ENCODE measurements around the gene UGT2A1.

The UGT2A1 gene

DNA sequence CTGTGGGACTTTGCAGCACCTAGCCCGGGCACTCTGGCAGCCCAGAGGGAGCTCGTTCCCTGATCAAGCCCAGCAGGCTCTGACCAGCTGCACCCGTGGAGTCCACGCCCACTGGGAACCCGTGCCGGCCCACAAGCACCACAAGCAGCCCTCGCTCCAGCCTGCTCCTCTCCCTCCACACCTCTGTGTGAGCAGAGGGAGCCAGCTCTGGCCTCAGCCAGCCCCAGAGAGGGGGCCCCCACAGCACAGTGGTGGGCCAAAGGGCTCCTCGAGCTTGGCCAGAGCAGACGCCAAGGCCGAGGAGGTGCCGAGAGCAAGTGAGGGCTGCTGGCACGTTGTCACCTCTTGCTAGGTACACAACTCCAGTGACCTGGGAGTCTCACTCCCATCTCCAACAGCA lies 5.1 kb upstream of the UGT2A1 start:
- TF ChIP-seq CTCF (IDR thresholded peaks at IDR 0.05) = no peak
- Histone ChIP-seq H3K4me3 (no peak overlapping the region), H3K27ac (no peak overlapping the region)
- no peak for DNase-seq (ENCODE audit: low spot score)

- TF ChIP-seq CTCF (IDR thresholded peaks at IDR 0.05) = no peak
- Histone ChIP-seq H3K4me3 (no peak overlapping the region), H3K27ac (no peak overlapping the region)
- no peak for DNase-seq (ENCODE audit: low spot score)
Observed at GRCh38 chr4:69656653-69657158, 3.7 kb upstream of the UGT2A1 start.

DNA sequence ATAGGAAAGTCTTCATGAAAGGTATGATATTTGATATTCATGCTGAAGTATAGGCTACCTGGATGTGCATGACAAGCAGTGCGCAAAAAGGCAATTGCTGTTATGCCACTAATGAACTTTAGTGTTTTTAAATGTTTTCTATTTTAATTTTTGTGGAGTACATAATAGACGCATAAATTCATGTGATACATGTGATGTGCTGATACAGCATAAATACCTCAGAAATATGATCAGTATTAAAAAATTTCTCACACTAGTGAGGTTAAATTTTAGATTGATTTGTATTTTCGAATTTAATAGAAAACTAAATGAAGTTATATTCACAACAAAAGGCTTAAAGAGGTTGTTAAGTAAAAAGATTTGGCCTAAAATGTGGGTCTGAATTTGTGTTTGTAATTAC lies 2.2 kb downstream of the UGT2A1 start:
- Histone ChIP-seq H3K4me3 (no peak overlapping the region), H3K27ac (no peak overlapping the region)
- TF ChIP-seq CTCF (IDR thresholded peaks at IDR 0.05) = no peak
- DNase-seq (ENCODE audit: low spot score) = no peak

GRCh38 chr4:69649629-69650028 lies 3.4 kb downstream of the UGT2A1 start:
- Histone ChIP-seq H3K27ac (no peak overlapping the region), H3K4me3 (no peak overlapping the region)
- no peak for TF ChIP-seq CTCF (IDR thresholded peaks at IDR 0.05)
- DNase-seq (ENCODE audit: low spot score) = no peak

DNA sequence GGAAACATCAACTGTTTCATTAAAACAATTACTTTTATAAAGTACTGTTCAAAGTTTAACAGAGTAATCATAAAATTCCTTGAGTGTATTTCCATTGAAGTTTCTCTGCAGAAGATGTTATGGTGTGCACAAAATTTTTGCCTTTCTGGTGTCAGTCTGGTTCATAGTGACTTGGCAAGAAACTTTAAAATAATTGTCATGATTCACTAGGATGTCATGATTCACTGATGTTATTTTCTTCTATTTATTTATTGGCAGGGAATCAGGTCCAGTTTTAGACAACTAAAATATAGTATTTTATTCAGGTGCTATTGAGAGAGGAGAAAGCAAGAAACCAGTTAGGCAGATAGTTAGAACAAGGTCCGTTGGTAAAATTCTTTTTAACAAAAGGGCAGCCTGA lies 3.8 kb downstream of the UGT2A1 start:
- Histone ChIP-seq H3K27ac (no peak overlapping the region), H3K4me3 (no peak overlapping the region)
- DNase-seq (ENCODE audit: low spot score) = no peak
- no peak for TF ChIP-seq CTCF (IDR thresholded peaks at IDR 0.05)

- Histone ChIP-seq H3K27ac (no peak overlapping the region), H3K4me3 (no peak overlapping the region)
- TF ChIP-seq CTCF (IDR thresholded peaks at IDR 0.05) = no peak
- DNase-seq (ENCODE audit: low spot score) = no peak
Observed at GRCh38 chr4:69642961-69643360, 10.1 kb downstream of the UGT2A1 start.

DNA sequence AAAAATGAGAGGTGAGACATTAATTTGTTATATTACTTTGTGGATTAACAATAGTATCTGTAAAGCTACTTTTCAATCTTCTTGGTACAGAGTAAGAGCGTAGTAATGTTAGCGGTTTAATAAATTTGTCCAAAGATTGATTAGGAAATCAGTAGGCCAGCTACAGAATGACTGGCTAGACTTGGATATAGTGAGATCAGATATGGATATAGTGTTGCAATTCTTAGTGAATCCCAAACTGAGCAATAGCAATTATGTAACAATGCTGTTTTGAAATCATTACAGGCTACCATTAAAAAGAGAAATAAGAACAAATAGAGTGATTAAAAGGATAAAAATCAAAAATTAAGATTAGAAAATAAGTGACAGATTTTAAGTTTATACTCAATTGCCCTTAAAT lies 12.8 kb downstream of the UGT2A1 start:
- Histone ChIP-seq H3K27ac (no peak overlapping the region), H3K4me3 (no peak overlapping the region)
- DNase-seq (ENCODE audit: low spot score) = no peak
- TF ChIP-seq CTCF (IDR thresholded peaks at IDR 0.05) = no peak

Data from coronary artery (tissue), 2 donors.